Tibial nerve (tissue), 4 donors: Measurements from ENCODE around the gene FAM187B. TPM values are rescaled to one million over a fixed set of nuclear protein-coding genes. Genes with fewer than 3 reads are reported as not detected.

ENCODE experiments used
- DNase-seq, 2 donors: peaks; one replicate each; pipeline ENCODE4 v3.0.0-alpha.2; 2019; ENCODE audit warnings: low spot score in 2 of 2
- H3K27ac ChIP-seq, 4 donors: fragments of 200-600 bp; sonication (generic) in 3 of 4; one replicate each; pipeline ENCODE4 v1.5.1; 2017 to 2019; ENCODE audit warnings: mild to moderate bottlenecking in 1 of 4
- H3K27me3 ChIP-seq, 2 donors: fragments of 200-600 bp; sonication (generic) in 1 of 2; one replicate each; pipeline versions ENCODE4 v1.5.1 to v1.6.0; 2017 to 2019
- H3K36me3 ChIP-seq, 3 donors: fragments of 200-600 bp; sonication (generic); one replicate each; pipeline ENCODE4 v1.5.1; 2018 to 2019
- H3K4me1 ChIP-seq, 4 donors: fragments of 200-600 bp; sonication (generic) in 3 of 4; one replicate each; pipeline ENCODE4 v1.5.1; 2017 to 2019
- H3K4me3 ChIP-seq, 4 donors: fragments of 200-600 bp; sonication (generic) in 3 of 4; one replicate each; pipeline ENCODE4 v1.5.1; 2017 to 2019; ENCODE audit warnings: mild to moderate bottlenecking in 1 of 4, moderate library complexity in 1 of 4
- H3K9me3 ChIP-seq, 4 donors: fragments of 200-600 bp; sonication (generic) in 3 of 4; one replicate each; pipeline ENCODE4 v1.5.1; 2017 to 2019
- CTCF ChIP-seq, 5 experiments: fragments of 200-600 bp in 3 of 5; fragments of 450-650 bp in 2 of 5; sonication (generic) in 3 of 5; IDR thresholded peaks; one replicate each; pipeline ENCODE4 v1.5.1; 2016 to 2019; ENCODE audit warnings: antibody characterized with exemption in 5 of 5, mild to moderate bottlenecking in 3 of 5, moderate library complexity in 2 of 5
- EP300 ChIP-seq, 2 donors: sonication (generic); formaldehyde crosslinking; IDR thresholded peaks; one replicate each; pipeline ENCODE4 v1.6.1; 2017; ENCODE audit warnings: antibody characterized with exemption in 2 of 2, mild to moderate bottlenecking in 1 of 2
- POLR2A ChIP-seq, 2 donors: fragments of 450-650 bp; IDR thresholded peaks; one replicate each; pipeline ENCODE4 v1.6.1; 2017; ENCODE audit warnings: antibody characterized with exemption in 2 of 2, mild to moderate bottlenecking in 2 of 2, moderate library complexity in 2 of 2
- WGBS, 2 donors: methylation state at CpG; one replicate each; pipeline ENCODE4 v1.1.5; 2018; 5-methylcytosine and 5-hydroxymethylcytosine counted together
- total RNA-seq, 4 donors: library from RNA; depleted of rRNA; stranded (reverse); fragments of >200 nt; gene quantifications; one replicate each; pipeline ENCODE4 v1.1.0, GENCODE V29; 2016

Gene FAM187B
- total RNA-seq, 4 donors from 2014 or later, result not detected

- no peak overlapping the region for H3K4me3 ChIP-seq
- no peaks in the 10 kb centered on the region for H3K36me3 ChIP-seq
- H3K4me1 ChIP-seq, result peaks cover 0 to 29% (median 11%) of the 10 kb centered on the region in 4 donors
- peak overlapping the region in 3 of 4 donors; percentile 68 to 82 (median 79) for H3K27ac ChIP-seq
- TF ChIP-seq CTCF (IDR thresholded peaks at IDR 0.05), result no peak
- no peak for TF ChIP-seq POLR2A (IDR thresholded peaks at IDR 0.05)
- no peak for TF ChIP-seq EP300 (IDR thresholded peaks at IDR 0.05)
- WGBS, 2 donors, result 55 to 61% methylated on average over 7 of the region's 7 CpGs
- H3K27me3 ChIP-seq, result no peaks in the 10 kb centered on the region
- peaks cover 0 to 22% (median 0%) of the 10 kb centered on the region in 4 donors for H3K9me3 ChIP-seq
- no peak for DNase-seq
Measured at GRCh38 chr19:35214766-35215422, 13.6 kb downstream of the FAM187B start.

GRCh38 chr19:35213663-35214632 is 14.6 kb downstream of the FAM187B start:
- TF ChIP-seq CTCF (IDR thresholded peaks at IDR 0.05) (no peak), EP300 (IDR thresholded peaks at IDR 0.05) (peak; percentile 81 to 88)
- H3K36me3 ChIP-seq, result no peaks in the 10 kb centered on the region
- peaks cover 0 to 12% (median 0%) of the 10 kb centered on the region in 4 donors for H3K9me3 ChIP-seq
- peaks cover 0 to 29% (median 11%) of the 10 kb centered on the region in 4 donors for H3K4me1 ChIP-seq
- no peak overlapping the region for H3K4me3 ChIP-seq
- no peaks in the 10 kb centered on the region for H3K27me3 ChIP-seq
- peak; percentile 33 to 85 for DNase-seq
- WGBS, 2 donors, result 31 to 41% methylated on average over 21 of the region's 21 CpGs
- peak overlapping the region; percentile 42 to 82 (median 80) for H3K27ac ChIP-seq

GRCh38 chr19:35212241-35212640 is 16.3 kb downstream of the FAM187B start:
- Histone ChIP-seq H3K9me3 (peaks cover 0 to 6% (median 0%) of the 10 kb centered on the region in 4 donors), H3K4me3 (no peak overlapping the region), H3K27me3 (no peaks in the 10 kb centered on the region), H3K27ac (peak overlapping the region in 3 of 4 donors; percentile 80 to 82 (median 81)), H3K36me3 (no peaks in the 10 kb centered on the region), H3K4me1 (peaks cover 0 to 29% (median 11%) of the 10 kb centered on the region in 4 donors)
- TF ChIP-seq POLR2A (IDR thresholded peaks at IDR 0.05) (no peak), CTCF (IDR thresholded peaks at IDR 0.05) (no peak), EP300 (IDR thresholded peaks at IDR 0.05) (no peak)
- 56 to 58% methylated on average over 7 of the region's 7 CpGs for WGBS, 2 donors
- no peak for DNase-seq

- TF ChIP-seq EP300 (IDR thresholded peaks at IDR 0.05) (peak; percentile 14 to 42), CTCF (IDR thresholded peaks at IDR 0.05) (no peak), POLR2A (IDR thresholded peaks at IDR 0.05) (peak; percentile 10 to 12)
- H3K27me3 ChIP-seq, result no peaks in the 10 kb centered on the region
- H3K27ac ChIP-seq, result peak overlapping the region in 3 of 4 donors; percentile 80 to 82 (median 81)
- DNase-seq, result peak; percentile 24 to 47
- H3K4me1 ChIP-seq, result peaks cover 0 to 29% (median 9%) of the 10 kb centered on the region in 4 donors
- no peak overlapping the region for H3K4me3 ChIP-seq
- 56 to 61% methylated on average over 6 to 7 of the region's 7 CpGs for WGBS, 2 donors
- H3K9me3 ChIP-seq, result peaks cover 0 to under 1% (median 0%) of the 10 kb centered on the region in 4 donors
- no peaks in the 10 kb centered on the region for H3K36me3 ChIP-seq
Measured at GRCh38 chr19:35211545-35212230, 16.9 kb downstream of the FAM187B start.
